Pancreas (tissue), 10 donors: ENCODE data around the gene ZNF451. TPM values are rescaled to one million over a fixed set of nuclear protein-coding genes. Genes with fewer than 3 reads are reported as not detected.
"Not testable (repeated sequence)": the region's sequence is repeated elsewhere in the genome, so short reads cannot be mapped to it uniquely, and the experiment has no call there.

ENCODE experiments used
- ATAC-seq, 4 donors: fragments of 200-7000 bp; cut with Tn5 transposase; one replicate each; pipeline versions ENCODE4 v1.8.0 to v1.9.1; 2020; ENCODE audit warnings: mild to moderate bottlenecking in 4 of 4, moderate library complexity in 4 of 4
- DNase-seq, 6 donors: peaks; one replicate each; pipeline ENCODE4 v3.0.0-alpha.2; 2020
- FAIRE-seq: peaks from 2 replicates; lab custom pipeline; 2012; peaks lifted over from hg19 to GRCh38; lab: Jason Lieb, UNC
- H3K27ac ChIP-seq, 4 donors: fragments of 200-600 bp; sonication (generic); 1 replicate in 3 of 4; 2 replicates in 1 of 4; pipeline versions ENCODE4 v1.5.0 to v1.8.0; 2020
- H3K27me3 ChIP-seq, 4 donors: fragments of 200-600 bp; one replicate each; pipeline ENCODE4 v1.8.0; 2021
- H3K36me3 ChIP-seq, 3 donors: fragments of 200-600 bp; sonication (generic) in 1 of 3; one replicate each; pipeline versions ENCODE4 v1.5.0 to v1.8.0; 2020 to 2021
- H3K4me1 ChIP-seq, 3 donors: fragments of 200-600 bp; one replicate each; pipeline ENCODE4 v1.8.0; 2021
- H3K4me3 ChIP-seq, 4 donors: fragments of 200-600 bp; sonication (generic) in 2 of 4; one replicate each; pipeline versions ENCODE4 v1.5.0 to v1.8.0; 2020 to 2021
- H3K9me3 ChIP-seq, 4 donors: fragments of 200-600 bp; one replicate each; pipeline ENCODE4 v1.8.0; 2021
- WGBS, 2 donors: extraction: QIAGEN DNeasy Blood & Tissue Kit; methylation state at CpG; one replicate each; pipeline ENCODE4 v1.1.7; 2013; 5-methylcytosine and 5-hydroxymethylcytosine counted together
- intact Hi-C, 3 donors: fragments of 100-400 bp; cut with DNase I; formaldehyde crosslinking; loops; one replicate each; pipeline versions ENCODE4 v1.11.1 to v1.14.2; 2022
- polyA plus RNA-seq, 2 donors: library from polyadenylated mRNA; stranded (reverse); fragments of 200-250 nt; gene quantifications; one replicate each; pipeline ENCODE4 v1.2.3, GENCODE V29; 2013
- total RNA-seq, 6 donors: library from RNA; stranded (reverse); fragmentation: NEBNext Ultra II Directional in 4 of 6; extraction: Animal tissue kit (Norgen Biotek cat#: 25700) in 4 of 6; gene quantifications; one replicate each; pipeline versions ENCODE4 v1.2.1 to v1.2.4, GENCODE V29; 2021 to 2023
- TF ChIP-seq, protein P1 (sequence below), 4 donors: fragments of 200-600 bp; sonication (generic) in 3 of 4; IDR thresholded peaks; one replicate each; pipeline versions ENCODE4 v1.5.0 to v1.8.0; 2021; ENCODE audit warnings: antibody characterized with exemption in 4 of 4
- donor health status: healthy with polysubstance abuse.
- donor health status: DM: no; HTN: no; CAD: no; lungs with moderate emphysema.
- donor health status: DM: no; HTN: no; CAD: no.
- donor health status: control.
- donor health status: control.
- donor health status: Bipolar disorder and iron deficiency.
- donor health status: DM: yes; HTN: yes; CAD: no.
- donor health status: DM: no; HTN: no; CAD: no.
- donor health status: DM: no; HTN: no; CAD: no.
- donor health status: DM: yes; HTN: yes; CAD: no.

The ZNF451 gene
- total and polyA plus RNA-seq, 8 donors: 9.4 to 26.7 (median 18.3) TPM

DNA sequence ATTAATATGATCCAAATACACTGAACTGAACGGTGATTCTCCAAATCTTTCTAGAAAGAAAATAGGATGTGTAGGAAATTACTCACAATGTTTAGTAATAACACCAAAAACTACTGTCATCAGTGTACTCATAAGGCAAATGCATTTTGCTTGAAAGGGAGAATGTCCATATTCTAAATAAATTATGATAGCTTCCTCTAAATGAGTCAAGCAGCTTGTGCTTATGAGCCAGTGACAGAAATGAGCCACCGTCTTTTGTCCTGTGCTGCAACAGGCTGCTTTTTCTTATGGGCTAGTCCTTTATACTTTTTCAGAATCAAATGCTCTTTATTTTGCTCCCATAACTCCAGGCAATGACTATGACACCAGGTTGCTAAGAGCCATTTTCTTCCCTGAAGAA, 4.5 kb upstream of the ZNF451 start:
- TF ChIP-seq, protein P1, sequence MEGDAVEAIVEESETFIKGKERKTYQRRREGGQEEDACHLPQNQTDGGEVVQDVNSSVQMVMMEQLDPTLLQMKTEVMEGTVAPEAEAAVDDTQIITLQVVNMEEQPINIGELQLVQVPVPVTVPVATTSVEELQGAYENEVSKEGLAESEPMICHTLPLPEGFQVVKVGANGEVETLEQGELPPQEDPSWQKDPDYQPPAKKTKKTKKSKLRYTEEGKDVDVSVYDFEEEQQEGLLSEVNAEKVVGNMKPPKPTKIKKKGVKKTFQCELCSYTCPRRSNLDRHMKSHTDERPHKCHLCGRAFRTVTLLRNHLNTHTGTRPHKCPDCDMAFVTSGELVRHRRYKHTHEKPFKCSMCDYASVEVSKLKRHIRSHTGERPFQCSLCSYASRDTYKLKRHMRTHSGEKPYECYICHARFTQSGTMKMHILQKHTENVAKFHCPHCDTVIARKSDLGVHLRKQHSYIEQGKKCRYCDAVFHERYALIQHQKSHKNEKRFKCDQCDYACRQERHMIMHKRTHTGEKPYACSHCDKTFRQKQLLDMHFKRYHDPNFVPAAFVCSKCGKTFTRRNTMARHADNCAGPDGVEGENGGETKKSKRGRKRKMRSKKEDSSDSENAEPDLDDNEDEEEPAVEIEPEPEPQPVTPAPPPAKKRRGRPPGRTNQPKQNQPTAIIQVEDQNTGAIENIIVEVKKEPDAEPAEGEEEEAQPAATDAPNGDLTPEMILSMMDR (IDR thresholded peaks at IDR 0.05): no peak
- no peak for DNase-seq
- Histone ChIP-seq H3K9me3 (no peaks in the 10 kb centered on the region), H3K4me1 (no peaks in the 10 kb centered on the region), H3K27ac (no peak overlapping the region), H3K4me3 (no peak overlapping the region), H3K36me3 (no peaks in the 10 kb centered on the region), H3K27me3 (no peaks in the 10 kb centered on the region)
- no peak for ATAC-seq
- WGBS, 2 donors: 86 to 93% methylated on average over 2 of the region's 2 CpGs
- intact Hi-C loops: no loop called here
- FAIRE-seq: no peak

DNA sequence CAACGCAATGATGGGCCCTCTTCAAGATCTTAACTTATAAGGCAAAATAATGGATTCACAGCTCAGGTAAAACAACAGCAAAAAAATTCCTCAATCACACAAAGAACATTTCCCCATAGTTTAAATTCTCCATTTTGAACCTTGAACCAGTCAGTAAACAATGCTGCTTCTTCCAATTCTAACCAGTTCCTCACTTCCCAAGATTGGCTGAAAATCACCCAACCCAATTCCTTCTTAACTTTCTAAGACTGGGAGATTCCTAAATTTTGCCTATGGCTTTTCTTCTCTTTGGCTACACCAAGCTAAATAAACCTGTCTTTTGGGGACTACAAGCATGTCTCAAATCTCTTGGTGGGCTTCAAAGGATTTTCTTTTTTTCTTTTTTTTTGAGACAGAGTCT, 3.1 kb upstream of the ZNF451 start:
- no peak for DNase-seq
- Histone ChIP-seq H3K4me3 (no peak overlapping the region), H3K9me3 (no peaks in the 10 kb centered on the region), H3K27me3 (no peaks in the 10 kb centered on the region), H3K27ac (no peak overlapping the region), H3K4me1 (peaks cover 2 to 5% (median 5%) of the 10 kb centered on the region in 3 donors), H3K36me3 (no peaks in the 10 kb centered on the region)
- 96 to 100% methylated on average over 1 of the region's 1 CpG for WGBS, 2 donors
- TF ChIP-seq, protein P1 (IDR thresholded peaks at IDR 0.05): no peak
- intact Hi-C loops: no loop called here
- no peak for FAIRE-seq
- no peak for ATAC-seq

DNA sequence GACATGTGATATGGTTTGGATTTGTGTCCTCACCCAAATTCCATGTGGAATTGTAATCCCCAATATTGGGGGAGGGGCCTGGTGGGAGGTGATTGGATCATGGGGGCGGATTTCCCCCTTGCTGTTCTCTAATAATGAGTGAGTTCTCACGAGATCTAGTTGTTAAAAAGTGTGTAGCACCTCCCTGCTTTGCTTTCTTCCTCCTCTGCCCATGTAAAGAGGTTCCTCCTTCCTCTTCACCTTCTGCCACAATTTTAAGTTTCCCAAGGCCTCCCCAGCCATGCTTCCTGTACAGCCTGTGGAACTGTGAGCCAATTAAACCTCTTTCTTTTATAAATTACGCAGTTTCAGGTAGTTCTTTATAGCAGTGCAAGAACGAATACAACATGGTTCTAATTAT, 2.1 kb upstream of the ZNF451 start:
- no peaks in the 10 kb centered on the region for H3K36me3 ChIP-seq
- FAIRE-seq (no peak), DNase-seq (no peak), ATAC-seq (no peak)
- peaks cover 5 to 15% (median 8%) of the 10 kb centered on the region in 3 donors for H3K4me1 ChIP-seq
- no peaks in the 10 kb centered on the region for H3K27me3 ChIP-seq
- H3K27ac ChIP-seq: no peak overlapping the region
- TF ChIP-seq, protein P1 (IDR thresholded peaks at IDR 0.05): no peak
- WGBS, 2 donors: 68 to 76% methylated on average over 4 of the region's 4 CpGs
- intact Hi-C loops: no loop called here
- no peaks in the 10 kb centered on the region for H3K9me3 ChIP-seq
- H3K4me3 ChIP-seq: no peak overlapping the region

DNA sequence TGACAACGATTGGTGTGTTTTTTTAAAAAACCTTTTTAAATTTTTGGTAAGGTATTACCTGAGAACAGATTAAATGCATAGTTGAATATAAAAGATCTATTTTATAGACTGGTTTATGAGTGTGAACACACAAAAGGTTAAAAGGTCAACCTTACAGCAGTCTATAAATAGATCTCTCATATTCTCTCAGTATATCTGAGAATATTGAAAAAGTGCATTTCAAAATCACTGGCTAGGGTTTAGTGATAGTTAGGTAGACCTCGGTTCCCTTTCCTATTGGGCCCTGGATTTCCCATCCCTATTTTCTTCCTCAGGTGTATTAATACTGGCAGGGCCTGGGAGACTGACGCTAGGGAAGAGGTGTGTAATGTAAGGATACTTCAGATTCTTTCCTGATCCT, 723 bp upstream of the ZNF451 start:
- H3K27ac ChIP-seq: peak overlapping the region in 1 of 4 donors; percentile 68
- intact Hi-C loops: no loop called here
- FAIRE-seq: no peak
- H3K27me3 ChIP-seq: no peaks in the 10 kb centered on the region
- H3K4me1 ChIP-seq: peaks cover 10 to 17% (median 15%) of the 10 kb centered on the region in 3 donors
- 71 to 77% methylated on average over 3 of the region's 3 CpGs for WGBS, 2 donors
- peak overlapping the region; percentile 22 to 57 (median 52) for H3K4me3 ChIP-seq
- TF ChIP-seq, protein P1 (IDR thresholded peaks at IDR 0.05): no peak
- ATAC-seq: no peak
- H3K36me3 ChIP-seq: no peaks in the 10 kb centered on the region
- no peaks in the 10 kb centered on the region for H3K9me3 ChIP-seq
- no peak for DNase-seq

DNA sequence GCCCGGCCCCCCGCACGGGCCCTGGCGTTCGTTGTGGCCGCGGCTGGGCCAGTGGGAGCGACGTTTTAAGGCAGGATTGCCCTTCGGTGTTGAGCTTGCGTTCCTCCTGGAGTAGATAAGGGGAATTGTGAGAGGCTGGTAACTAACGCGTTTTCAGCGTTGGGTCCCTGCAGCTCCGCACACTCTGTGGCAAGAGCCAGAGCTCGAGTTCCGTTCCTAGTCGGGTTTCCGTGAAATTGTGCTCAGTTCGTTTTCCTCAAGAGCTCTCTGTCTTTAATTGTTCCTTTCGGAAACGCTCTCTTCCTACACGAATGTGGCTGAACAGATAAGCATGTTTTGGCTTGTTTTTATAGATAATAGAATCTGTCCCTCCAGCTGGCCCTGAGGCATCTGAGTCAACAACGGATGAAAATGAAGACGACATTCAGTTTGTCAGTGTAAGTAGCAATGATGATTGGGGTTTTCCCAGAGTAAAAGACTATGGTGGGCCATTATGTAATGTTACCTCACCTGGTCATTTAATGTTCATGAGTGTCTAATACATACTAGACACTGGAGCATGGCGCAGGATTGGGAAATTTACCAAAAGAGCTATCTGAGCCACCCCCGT, 575 bp downstream of the ZNF451 start:
- intact Hi-C loops, H3K9me3 ChIP-seq, H3K36me3 ChIP-seq, DNase-seq, FAIRE-seq, H3K27me3 ChIP-seq: not testable (repeated sequence)
- peak in 3 of 4 donors; percentile 23 to 49 (median 41) for ATAC-seq
- peak overlapping the region in 1 of 4 donors; percentile 57 for H3K4me3 ChIP-seq
- peaks cover 10 to 17% (median 15%) of the 10 kb centered on the region in 3 donors for H3K4me1 ChIP-seq
- peak overlapping the region in 1 of 4 donors; percentile 68 for H3K27ac ChIP-seq
- no CpG with 5 or more reads among the region's 27 CpGs for WGBS, 2 donors

DNA sequence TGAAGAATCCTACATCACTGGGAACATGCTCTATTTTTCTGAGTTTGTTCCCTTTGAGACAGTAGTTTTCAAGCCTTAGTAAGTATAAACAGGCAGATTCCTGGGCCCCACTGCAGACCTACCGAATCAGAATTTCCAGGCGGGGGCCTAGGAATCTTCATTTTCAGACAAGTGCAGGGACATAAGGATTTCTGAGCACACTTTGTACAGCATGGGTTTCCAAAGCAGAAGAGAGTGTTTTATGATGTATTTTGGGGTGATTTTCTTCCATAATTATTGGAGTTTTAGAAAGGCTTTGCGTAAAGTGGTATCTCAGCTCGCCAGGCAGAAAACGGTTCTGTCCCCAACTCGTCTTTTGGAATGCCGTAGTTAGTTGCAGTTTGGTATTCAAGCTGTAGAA, 1.4 kb downstream of the ZNF451 start:
- H3K9me3 ChIP-seq, intact Hi-C loops, H3K27me3 ChIP-seq, ATAC-seq, H3K36me3 ChIP-seq, FAIRE-seq, H3K4me3 ChIP-seq, DNase-seq, H3K27ac ChIP-seq: not testable (repeated sequence)
- WGBS, 2 donors: 86 to 97% methylated on average over 6 to 7 of the region's 7 CpGs
- H3K4me1 ChIP-seq: peaks cover 10 to 17% (median 15%) of the 10 kb centered on the region in 3 donors
